ENCODE data around the gene MBNL1.

MBNL1 gene

DNA sequence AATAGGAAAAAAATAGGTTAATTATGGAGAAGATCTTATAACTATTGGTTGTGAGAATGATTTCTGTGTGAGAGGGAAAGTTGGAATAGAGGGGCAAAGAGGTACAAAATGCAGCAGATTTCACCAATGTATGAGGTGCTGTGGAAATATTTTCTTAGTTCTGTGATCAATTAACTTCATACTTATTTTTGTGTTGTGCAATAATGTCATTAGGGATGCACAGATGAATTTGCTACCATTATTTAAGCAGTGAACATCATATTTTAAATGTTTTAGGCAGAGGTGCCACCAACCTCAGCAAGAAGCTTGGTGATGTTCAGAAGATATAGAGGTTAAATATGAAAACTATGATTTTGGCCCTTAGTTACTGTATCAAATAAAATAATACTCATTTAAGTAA is 21.6 kb downstream of the MBNL1 start:
- TF ChIP-seq, protein P1, sequence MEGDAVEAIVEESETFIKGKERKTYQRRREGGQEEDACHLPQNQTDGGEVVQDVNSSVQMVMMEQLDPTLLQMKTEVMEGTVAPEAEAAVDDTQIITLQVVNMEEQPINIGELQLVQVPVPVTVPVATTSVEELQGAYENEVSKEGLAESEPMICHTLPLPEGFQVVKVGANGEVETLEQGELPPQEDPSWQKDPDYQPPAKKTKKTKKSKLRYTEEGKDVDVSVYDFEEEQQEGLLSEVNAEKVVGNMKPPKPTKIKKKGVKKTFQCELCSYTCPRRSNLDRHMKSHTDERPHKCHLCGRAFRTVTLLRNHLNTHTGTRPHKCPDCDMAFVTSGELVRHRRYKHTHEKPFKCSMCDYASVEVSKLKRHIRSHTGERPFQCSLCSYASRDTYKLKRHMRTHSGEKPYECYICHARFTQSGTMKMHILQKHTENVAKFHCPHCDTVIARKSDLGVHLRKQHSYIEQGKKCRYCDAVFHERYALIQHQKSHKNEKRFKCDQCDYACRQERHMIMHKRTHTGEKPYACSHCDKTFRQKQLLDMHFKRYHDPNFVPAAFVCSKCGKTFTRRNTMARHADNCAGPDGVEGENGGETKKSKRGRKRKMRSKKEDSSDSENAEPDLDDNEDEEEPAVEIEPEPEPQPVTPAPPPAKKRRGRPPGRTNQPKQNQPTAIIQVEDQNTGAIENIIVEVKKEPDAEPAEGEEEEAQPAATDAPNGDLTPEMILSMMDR (IDR thresholded peaks at IDR 0.05; ENCODE audit: insufficient read depth, missing control alignments) = no peak
- FAIRE-seq = no peak
- no peak for DNase-seq (ENCODE audit: insufficient read length, low spot score)

DNA sequence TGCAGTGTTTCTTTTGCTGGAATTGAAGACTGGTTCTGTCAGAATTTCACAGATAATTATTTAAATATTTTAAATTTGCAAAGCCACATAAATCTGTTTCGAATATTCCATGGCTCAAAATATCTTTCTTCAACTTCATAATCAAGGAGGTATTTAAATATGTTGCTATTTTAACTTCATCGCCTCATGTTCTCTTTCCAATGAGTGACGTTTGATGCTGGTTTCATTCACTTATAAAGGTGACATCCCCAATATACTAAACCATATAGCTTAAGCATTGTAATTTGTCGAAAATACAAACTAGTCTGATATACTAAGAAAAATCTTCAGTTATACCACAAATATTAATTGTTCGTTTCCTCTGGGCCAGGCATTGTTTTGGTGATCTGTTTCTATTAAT is 22.5 kb downstream of the MBNL1 start:
- no peak for FAIRE-seq
- DNase-seq (ENCODE audit: insufficient read length, low spot score) = no peak
- TF ChIP-seq, protein P1 (IDR thresholded peaks at IDR 0.05; ENCODE audit: insufficient read depth, missing control alignments) = no peak

DNA sequence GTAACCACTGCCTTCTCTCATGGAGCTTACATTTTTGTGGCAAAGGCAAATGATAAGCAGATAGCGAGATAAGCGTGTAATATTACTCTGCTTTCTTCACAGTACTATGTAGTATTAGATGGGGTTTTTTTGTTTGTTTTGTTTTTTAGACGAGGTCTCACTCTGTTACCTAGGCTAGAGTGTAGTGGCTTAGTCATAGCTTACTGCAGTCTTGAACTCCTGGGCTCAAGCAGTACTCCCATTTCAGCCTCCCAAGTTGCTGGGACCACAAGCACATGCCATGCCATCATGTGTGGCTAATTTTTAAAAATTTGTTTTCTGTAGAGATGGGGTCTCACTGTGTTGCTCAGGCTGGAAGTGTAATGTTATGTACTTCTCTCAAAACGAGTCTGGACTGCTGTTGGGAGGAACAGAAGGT is 22.9 kb downstream of the MBNL1 start:
- FAIRE-seq (no peak), DNase-seq (ENCODE audit: insufficient read length, low spot score) (no peak)
- TF ChIP-seq, protein P1 (IDR thresholded peaks at IDR 0.05; ENCODE audit: insufficient read depth, missing control alignments) = no peak

DNA sequence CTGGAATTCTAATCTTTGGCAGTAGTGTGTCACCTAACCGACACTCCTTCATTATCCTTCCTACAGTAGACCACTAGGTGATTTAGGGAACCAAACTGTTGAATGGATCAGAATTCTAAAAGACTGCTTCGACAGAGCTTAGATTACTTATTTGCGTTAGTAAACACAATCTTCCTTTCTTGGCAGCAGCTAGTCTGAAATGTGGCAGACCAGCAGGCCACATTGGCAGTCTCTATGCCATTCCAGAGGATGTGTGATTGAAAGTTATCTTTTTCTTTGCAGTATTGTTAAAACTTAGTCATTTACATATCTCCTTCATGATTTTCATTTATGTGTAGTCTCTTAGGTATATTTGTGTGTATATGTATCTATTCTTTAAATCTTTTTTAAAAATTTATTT is 23.6 kb downstream of the MBNL1 start:
- TF ChIP-seq, protein P1 (IDR thresholded peaks at IDR 0.05; ENCODE audit: insufficient read depth, missing control alignments) = no peak
- no peak for FAIRE-seq
- no peak for DNase-seq (ENCODE audit: insufficient read length, low spot score)

DNA sequence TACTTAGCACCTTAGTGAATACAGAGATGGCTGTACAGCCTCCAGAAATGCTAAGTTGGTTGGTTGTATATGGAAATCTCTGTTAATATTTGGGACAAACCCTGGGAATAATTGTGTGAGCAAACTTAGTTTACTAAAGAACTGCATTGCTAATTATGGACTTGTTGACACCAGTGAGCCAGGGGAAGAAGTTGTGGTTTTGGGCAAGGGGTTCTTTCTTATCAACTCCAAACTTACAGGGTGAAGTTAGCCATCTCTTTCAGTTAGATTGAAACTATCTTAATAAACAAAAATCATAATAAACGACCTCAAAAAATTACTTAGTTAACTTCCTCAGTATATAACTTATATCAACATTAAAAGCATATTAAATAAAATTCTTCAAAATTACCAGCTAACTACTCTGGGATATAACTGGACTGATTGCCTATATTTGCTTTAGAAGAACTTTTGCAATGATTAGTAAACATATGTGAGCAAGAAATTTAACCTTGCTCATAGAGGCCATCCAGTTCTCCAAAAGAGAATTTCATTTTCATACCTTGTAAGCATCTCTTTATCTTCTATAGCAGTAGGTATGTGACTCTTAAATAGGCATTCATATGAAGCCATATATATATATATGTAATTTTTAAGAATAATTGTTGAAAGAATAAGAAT is 24.7 kb downstream of the MBNL1 start:
- DNase-seq (ENCODE audit: insufficient read length, low spot score) (no peak), FAIRE-seq (no peak)
- TF ChIP-seq, protein P1 (IDR thresholded peaks at IDR 0.05; ENCODE audit: insufficient read depth, missing control alignments) = no peak

DNA sequence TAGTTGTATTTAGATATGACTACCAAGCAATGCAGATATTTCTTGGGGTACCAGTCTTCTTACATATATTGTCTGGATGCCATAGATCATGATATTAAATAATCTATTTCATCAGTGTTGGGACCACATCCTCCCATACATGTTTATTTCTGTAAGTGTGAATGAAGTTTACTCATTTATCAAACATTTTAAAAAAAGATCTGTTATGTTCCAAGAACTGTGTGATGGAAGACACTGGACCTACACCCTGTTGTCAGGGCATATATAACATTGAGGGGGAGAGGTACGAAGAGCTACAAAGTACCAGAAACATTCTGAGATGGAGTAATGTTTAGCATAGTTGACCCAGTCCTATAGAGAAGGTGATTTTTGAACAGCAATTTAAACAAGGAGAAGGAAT is 26.6 kb downstream of the MBNL1 start:
- FAIRE-seq = no peak
- DNase-seq (ENCODE audit: insufficient read length, low spot score) = no peak

DNA sequence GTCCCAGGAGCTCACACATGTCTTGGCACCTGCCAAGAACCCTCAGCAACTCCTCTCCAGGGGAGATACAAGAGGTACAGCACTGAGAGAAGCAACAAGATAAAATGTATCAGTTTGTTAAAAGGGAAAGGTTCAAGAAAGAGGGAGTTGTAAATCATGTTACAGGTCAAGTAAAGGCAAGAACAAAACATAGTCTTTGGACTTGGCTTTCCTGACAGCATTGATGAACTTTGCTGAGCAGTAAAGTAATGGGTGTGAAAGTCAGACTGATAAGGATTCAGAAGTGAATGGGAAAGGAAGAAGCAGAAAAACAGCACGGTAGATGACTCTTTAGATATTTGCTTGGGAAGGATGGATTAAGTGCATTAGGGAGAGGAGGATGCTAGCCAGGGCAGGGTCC is 27.1 kb downstream of the MBNL1 start:
- FAIRE-seq = no peak
- DNase-seq (ENCODE audit: insufficient read length, low spot score) = no peak
- TF ChIP-seq, protein P1 (IDR thresholded peaks at IDR 0.05; ENCODE audit: insufficient read depth, missing control alignments) = no peak

More for the DNA sequence above, 26.6 kb downstream of the MBNL1 start:
- TF ChIP-seq, protein P1 (IDR thresholded peaks at IDR 0.05; ENCODE audit: insufficient read depth, missing control alignments) = no peak
